Skeletal muscle satellite cell (primary cell): Measurements from ENCODE around the gene GOLGA8S. TPM values are rescaled to one million over a fixed set of nuclear protein-coding genes. Genes with fewer than 3 reads are reported as not detected.
"Not testable (repeated sequence)": the region's sequence is repeated elsewhere in the genome, so short reads cannot be mapped to it uniquely, and the experiment has no call there.

ENCODE experiments used
- H3K27me3 ChIP-seq: 2 replicates; pipeline ENCODE4 v1.7.0; 2013; ENCODE audit warnings: low read length; ENCODE audit not compliant: control insufficient read depth, insufficient read depth
- H3K36me3 ChIP-seq: 2 replicates; pipeline ENCODE4 v1.7.0; 2013; ENCODE audit warnings: mild to moderate bottlenecking, control low read depth, low read length; ENCODE audit not compliant: insufficient read depth
- H3K4me1 ChIP-seq: 2 replicates; pipeline ENCODE4 v1.7.0; 2013; ENCODE audit warnings: low read length; ENCODE audit not compliant: control insufficient read depth, insufficient read depth
- H3K4me2 ChIP-seq: 2 replicates; pipeline ENCODE4 v1.7.0; 2013; ENCODE audit warnings: mild to moderate bottlenecking, low read length
- H3K4me3 ChIP-seq: 2 replicates; pipeline ENCODE4 v1.7.0; 2013; ENCODE audit warnings: low read length
- H3K9ac ChIP-seq: 2 replicates; pipeline ENCODE4 v1.7.0; 2013; ENCODE audit warnings: mild to moderate bottlenecking, low read depth, low read length, moderate library complexity
- H3K9me3 ChIP-seq: replicated peaks from 2 replicates; pipeline ENCODE4 v1.7.0; 2013; ENCODE audit warnings: mild to moderate bottlenecking, control low read depth, low read length
- small RNA-seq: library from RNA; depleted of rRNA; stranded (forward); fragments of <200 nt; gene quantifications from one replicate; pipeline ENCODE3, GENCODE V24; 2012

GOLGA8S gene

GRCh38 chr15:23399207-23399606, 44.7 kb downstream of the GOLGA8S start:
- H3K9ac ChIP-seq, H3K4me1 ChIP-seq, H3K4me3 ChIP-seq, H3K27me3 ChIP-seq, H3K9me3 ChIP-seq, H3K36me3 ChIP-seq, H3K4me2 ChIP-seq: not testable (repeated sequence)

GRCh38 chr15:23401627-23402026, 47.1 kb downstream of the GOLGA8S start:
- H3K4me2 ChIP-seq = no peak overlapping the region
- no peak overlapping the region for H3K9ac ChIP-seq
- no peaks in the 10 kb centered on the region for H3K36me3 ChIP-seq
- H3K27me3 ChIP-seq = no peaks in the 10 kb centered on the region
- no peak overlapping the region for H3K4me3 ChIP-seq
- peaks cover 3% of the 10 kb centered on the region for H3K9me3 ChIP-seq
- H3K4me1 ChIP-seq = no peaks in the 10 kb centered on the region

- H3K4me2 ChIP-seq = no peak overlapping the region
- no peak overlapping the region for H3K9ac ChIP-seq
- no peaks in the 10 kb centered on the region for H3K36me3 ChIP-seq
- H3K27me3 ChIP-seq = no peaks in the 10 kb centered on the region
- H3K4me3 ChIP-seq = no peak overlapping the region
- no peaks in the 10 kb centered on the region for H3K4me1 ChIP-seq
- peaks cover 3% of the 10 kb centered on the region for H3K9me3 ChIP-seq
These were observed 47.6 kb downstream of the GOLGA8S start for GRCh38 chr15:23402140-23402539.

GRCh38 chr15:23402544-23402943, 48.0 kb downstream of the GOLGA8S start:
- H3K36me3 ChIP-seq = no peaks in the 10 kb centered on the region
- H3K9ac ChIP-seq = no peak overlapping the region
- H3K4me1 ChIP-seq = no peaks in the 10 kb centered on the region
- no peak overlapping the region for H3K4me3 ChIP-seq
- peaks cover 3% of the 10 kb centered on the region for H3K9me3 ChIP-seq
- H3K4me2 ChIP-seq = no peak overlapping the region
- no peaks in the 10 kb centered on the region for H3K27me3 ChIP-seq

GRCh38 chr15:23403550-23403949, 49.0 kb downstream of the GOLGA8S start:
- Histone ChIP-seq H3K4me3 (no peak overlapping the region), H3K4me2 (no peak overlapping the region), H3K9me3 (peaks cover 3% of the 10 kb centered on the region), H3K4me1 (no peaks in the 10 kb centered on the region), H3K36me3 (no peaks in the 10 kb centered on the region), H3K9ac (no peak overlapping the region), H3K27me3 (no peaks in the 10 kb centered on the region)

- Histone ChIP-seq H3K9ac (no peak overlapping the region), H3K36me3 (no peaks in the 10 kb centered on the region), H3K4me3 (no peak overlapping the region), H3K4me1 (no peaks in the 10 kb centered on the region), H3K9me3 (no peaks in the 10 kb centered on the region), H3K4me2 (no peak overlapping the region), H3K27me3 (no peaks in the 10 kb centered on the region)
These were observed 57.3 kb downstream of the GOLGA8S start for GRCh38 chr15:23411841-23412240.

- H3K27me3 ChIP-seq, H3K36me3 ChIP-seq, H3K4me2 ChIP-seq, H3K9me3 ChIP-seq, H3K4me1 ChIP-seq, H3K4me3 ChIP-seq, H3K9ac ChIP-seq: not testable (repeated sequence)
These were observed 58.5 kb downstream of the GOLGA8S start for GRCh38 chr15:23412881-23413600.

Small RNA genes lying within 50 kb of the gene (small RNA-seq; reads per million reads assigned to genes)
- not detected for gene RN7SL536P
